B cell (primary cell): ENCODE data around the gene NUDT7. TPM values are rescaled to one million over a fixed set of nuclear protein-coding genes. Genes with fewer than 3 reads are reported as not detected.

Source experiments
- ATAC-seq: fragments of 200-7000 bp; cut with Tn5 transposase; one replicate; pipeline ENCODE4 v1.10.0; 2021; ENCODE audit warnings: low read depth, mild to moderate bottlenecking, moderate number of reproducible peaks, moderate library complexity
- CTCF ChIA-PET: fragments of 350-600 bp; sonication (Branson Sonifier 250); formaldehyde crosslinking; loops from one replicate; lab custom pipeline; 2021; ENCODE audit warnings: antibody characterized with exemption, inconsistent platforms; lab: Charles Lee
- POLR2A ChIA-PET: fragments of 350-600 bp; sonication (Branson Sonifier 250); formaldehyde crosslinking; loops from one replicate; lab custom pipeline; 2021; ENCODE audit warnings: antibody characterized with exemption; lab: Charles Lee
- DNase-seq: peaks from one replicate; pipeline ENCODE4 v3.0.0; 2013
- H2AFZ ChIP-seq: 2 replicates; pipeline ENCODE4 v1.6.1; 2012; ENCODE audit warnings: mild to moderate bottlenecking, low read depth, low read length; ENCODE audit not compliant: insufficient read depth, poor library complexity, severe bottlenecking
- H3K27ac ChIP-seq, 2 donors: 1 replicate in 1 of 2; 2 replicates in 1 of 2; pipeline ENCODE4 v1.5.1; 2012 to 2013; ENCODE audit warnings: low read length in 2 of 2, mild to moderate bottlenecking in 2 of 2, moderate library complexity in 1 of 2
- H3K27me3 ChIP-seq, 4 experiments: fragments of 200-600 bp in 1 of 4; sonication (generic) in 1 of 4; replicated peaks in 1 of 4; 1 replicate in 2 of 4; 2 replicates in 2 of 4; pipeline versions ENCODE4 v1.6.1 to v1.7.0; 2013 to 2016; ENCODE audit warnings: low read length in 3 of 4, mild to moderate bottlenecking in 2 of 4, mixed read lengths in 1 of 4, moderate library complexity in 1 of 4; ENCODE audit not compliant: insufficient read depth in 4 of 4, control insufficient read depth in 3 of 4; ENCODE audit errors: control extremely low read depth in 1 of 4
- H3K36me3 ChIP-seq, 2 experiments: replicated peaks in 1 of 2; 1 replicate in 1 of 2; 2 replicates in 1 of 2; pipeline versions ENCODE4 v1.6.1 to v1.7.1; 2013; ENCODE audit warnings: low read length in 1 of 2; ENCODE audit not compliant: insufficient read depth in 2 of 2, control insufficient read depth in 1 of 2; ENCODE audit errors: control extremely low read depth in 1 of 2, extremely low read depth in 1 of 2
- H3K4me1 ChIP-seq, 2 donors: fragments of 200-600 bp in 1 of 2; sonication (generic) in 1 of 2; 1 replicate in 1 of 2; 2 replicates in 1 of 2; pipeline versions ENCODE4 v1.5.1 to v1.6.1; 2013 to 2017; ENCODE audit warnings: low read length in 2 of 2; ENCODE audit not compliant: control insufficient read depth in 2 of 2, insufficient read depth in 2 of 2
- H3K4me2 ChIP-seq: replicated peaks from 2 replicates; pipeline ENCODE3; 2012; ENCODE audit warnings: mild to moderate bottlenecking, low read depth, low read length; ENCODE audit not compliant: poor library complexity, severe bottlenecking
- H3K4me3 ChIP-seq, 5 experiments: fragments of 200-600 bp in 1 of 5; sonication (generic) in 1 of 5; 1 replicate in 3 of 5; 2 replicates in 2 of 5; pipeline versions ENCODE4 v1.5.1 to v1.7.0; 2011 to 2016; ENCODE audit warnings: low read length in 4 of 5, mild to moderate bottlenecking in 4 of 5, low read depth in 2 of 5, control low read depth in 1 of 5, moderate library complexity in 1 of 5; ENCODE audit not compliant: insufficient read depth in 1 of 5; ENCODE audit errors: control extremely low read depth in 1 of 5, extremely low read depth in 1 of 5
- H3K79me2 ChIP-seq: fragments of 200-600 bp; sonication (generic); one replicate; pipeline ENCODE4 v1.6.0; 2016; ENCODE audit warnings: low read length; ENCODE audit not compliant: control insufficient read depth, insufficient read depth
- H3K9ac ChIP-seq: fragments of 200-600 bp; sonication (generic); 2 replicates; pipeline ENCODE4 v1.6.1; 2017; ENCODE audit warnings: mild to moderate bottlenecking, low read length, moderate library complexity
- H3K9me3 ChIP-seq, 3 donors: one replicate each; pipeline versions ENCODE4 v1.6.1 to v1.7.1; 2013; ENCODE audit warnings: low read length in 2 of 3; ENCODE audit not compliant: control insufficient read depth in 2 of 3, insufficient read depth in 1 of 3; ENCODE audit errors: control extremely low read depth in 1 of 3
- H4K20me1 ChIP-seq: 2 replicates; pipeline ENCODE4 v1.6.0; 2012; ENCODE audit warnings: mild to moderate bottlenecking, low read length; ENCODE audit not compliant: insufficient read depth, control insufficient read depth, poor library complexity, severe bottlenecking
- H3K27ac Mint-ChIP-seq: one replicate; pipeline ENCODE4 v1.8.0; 2021; ENCODE audit warnings: mixed read lengths
- H3K27me3 Mint-ChIP-seq: one replicate; pipeline ENCODE4 v1.8.0; 2021; ENCODE audit warnings: mixed read lengths
- H3K4me1 Mint-ChIP-seq: one replicate; pipeline ENCODE4 v1.8.0; 2021; ENCODE audit warnings: mixed read lengths
- H3K4me3 Mint-ChIP-seq: one replicate; pipeline ENCODE4 v1.8.0; 2021; ENCODE audit warnings: mixed read lengths
- H3K9me3 Mint-ChIP-seq: one replicate; pipeline ENCODE4 v1.8.0; 2022; ENCODE audit warnings: mixed read lengths; ENCODE audit not compliant: insufficient read depth
- EZH2 ChIP-seq: IDR thresholded peaks from 2 replicates; pipeline ENCODE4 v1.6.1; 2012; ENCODE audit warnings: borderline replicate concordance, low read depth, mild to moderate bottlenecking, moderate library complexity, low read length; ENCODE audit not compliant: insufficient read depth, poor library complexity, severe bottlenecking
- WGBS: methylation state at CpG from one replicate; pipeline ENCODE4 v1.1.5; 2013; ENCODE audit warnings: missing lambda C conversion rate; ENCODE audit not compliant: insufficient coverage; 5-methylcytosine and 5-hydroxymethylcytosine counted together
- intact Hi-C: fragments of 100-400 bp; cut with micrococcal nuclease; formaldehyde crosslinking; loops from one replicate; pipeline ENCODE4 v1.10.0; 2022
- polyA plus RNA-seq: library from polyadenylated mRNA; depleted of rRNA; stranded (reverse); fragments of >200 nt; gene quantifications from 2 replicates; pipeline ENCODE4 v1.2.3, GENCODE V29; 2012
- total RNA-seq, 2 donors: library from RNA; stranded (reverse); fragments of 120-200 nt in 1 of 2; gene quantifications; 1 replicate in 1 of 2; 2 replicates in 1 of 2; pipeline versions ENCODE4 v1.2.3 to v1.2.4, GENCODE V29; 2013 to 2022
- TF ChIP-seq, protein P1 (sequence below): fragments of 200-600 bp; IDR thresholded peaks from one replicate; pipeline ENCODE4 v1.8.0; 2022; ENCODE audit warnings: antibody characterized with exemption, mild to moderate bottlenecking

The NUDT7 gene
- total and polyA plus RNA-seq, 2 donors (not counting 1 experiment from before 2014, with no cell fraction given): 4.8 to 8.4 TPM

DNA sequence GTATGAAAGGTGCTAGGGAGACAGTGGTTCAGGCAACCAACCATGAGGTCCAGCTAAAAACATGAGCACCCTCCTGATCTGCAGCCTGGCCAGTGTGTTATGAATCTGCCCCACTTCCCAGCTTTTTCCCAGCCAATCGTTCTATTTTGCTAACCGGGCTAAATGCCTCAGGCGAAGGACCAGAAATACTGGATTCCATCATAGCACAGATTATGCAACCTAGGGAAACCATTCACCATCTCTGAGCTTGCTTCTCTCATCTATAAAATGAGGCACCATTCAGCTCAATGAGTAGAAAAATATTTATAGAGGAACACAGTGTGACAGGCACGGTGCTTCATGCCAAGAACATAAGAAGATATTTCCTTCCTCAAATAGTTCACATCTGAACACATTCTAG is 45.2 kb upstream of the NUDT7 start:
- ChIA-PET CTCF (interaction anchor here (1.0 to 4.8 kb wide), 7 partner anchors 9 to 325 kb away, joined by 3 to 65 read pairs (median 6); partner anchors contain the start of gene NUDT7), POLR2A (no interaction called here)
- TF ChIP-seq, protein P1, sequence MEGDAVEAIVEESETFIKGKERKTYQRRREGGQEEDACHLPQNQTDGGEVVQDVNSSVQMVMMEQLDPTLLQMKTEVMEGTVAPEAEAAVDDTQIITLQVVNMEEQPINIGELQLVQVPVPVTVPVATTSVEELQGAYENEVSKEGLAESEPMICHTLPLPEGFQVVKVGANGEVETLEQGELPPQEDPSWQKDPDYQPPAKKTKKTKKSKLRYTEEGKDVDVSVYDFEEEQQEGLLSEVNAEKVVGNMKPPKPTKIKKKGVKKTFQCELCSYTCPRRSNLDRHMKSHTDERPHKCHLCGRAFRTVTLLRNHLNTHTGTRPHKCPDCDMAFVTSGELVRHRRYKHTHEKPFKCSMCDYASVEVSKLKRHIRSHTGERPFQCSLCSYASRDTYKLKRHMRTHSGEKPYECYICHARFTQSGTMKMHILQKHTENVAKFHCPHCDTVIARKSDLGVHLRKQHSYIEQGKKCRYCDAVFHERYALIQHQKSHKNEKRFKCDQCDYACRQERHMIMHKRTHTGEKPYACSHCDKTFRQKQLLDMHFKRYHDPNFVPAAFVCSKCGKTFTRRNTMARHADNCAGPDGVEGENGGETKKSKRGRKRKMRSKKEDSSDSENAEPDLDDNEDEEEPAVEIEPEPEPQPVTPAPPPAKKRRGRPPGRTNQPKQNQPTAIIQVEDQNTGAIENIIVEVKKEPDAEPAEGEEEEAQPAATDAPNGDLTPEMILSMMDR: no peak
- no peak for TF ChIP-seq EZH2
- ATAC-seq (no peak), DNase-seq (no peak)
- Histone ChIP-seq H3K27me3 (no peaks in the 10 kb centered on the region), H3K36me3 (no peaks in the 10 kb centered on the region), H3K27ac (no peak overlapping the region), H4K20me1 (no peaks in the 10 kb centered on the region), H3K9me3 (no peaks in the 10 kb centered on the region), H3K9ac (no peak overlapping the region), H3K4me1 (peaks cover 0 to 3% of the 10 kb centered on the region in 2 donors), H3K4me3 (no peak overlapping the region), H2AFZ (no peak overlapping the region), H3K4me2 (no peak overlapping the region), H3K79me2 (no peaks in the 10 kb centered on the region)
- intact Hi-C loops: no loop called here
- no peak overlapping the region for H3K27ac Mint-ChIP-seq
- no peaks in the 10 kb centered on the region for H3K27me3 Mint-ChIP-seq
- no CpG with 5 or more reads among the region's 4 CpGs for WGBS
- no peak overlapping the region for H3K4me3 Mint-ChIP-seq
- H3K4me1 Mint-ChIP-seq: peaks cover 6% of the 10 kb centered on the region
- no peaks in the 10 kb centered on the region for H3K9me3 Mint-ChIP-seq

GRCh38 chr16:77679391-77679790 is 42.9 kb upstream of the NUDT7 start:
- H3K4me1 Mint-ChIP-seq: peaks cover 6% of the 10 kb centered on the region
- no peak for TF ChIP-seq EZH2
- TF ChIP-seq, protein P1: no peak
- Histone ChIP-seq H2AFZ (peak overlapping the region; percentile 30), H3K4me2 (no peak overlapping the region), H3K9me3 (no peaks in the 10 kb centered on the region), H3K27ac (no peak overlapping the region), H3K79me2 (no peaks in the 10 kb centered on the region), H3K9ac (no peak overlapping the region), H3K4me3 (no peak overlapping the region), H3K27me3 (no peaks in the 10 kb centered on the region), H3K36me3 (no peaks in the 10 kb centered on the region), H4K20me1 (no peaks in the 10 kb centered on the region), H3K4me1 (peaks cover 0 to 3% of the 10 kb centered on the region in 2 donors)
- no peak overlapping the region for H3K4me3 Mint-ChIP-seq
- no peak overlapping the region for H3K27ac Mint-ChIP-seq
- ChIA-PET POLR2A (no interaction called here), CTCF (interaction anchor here (1.7 kb wide), 1 partner anchor 292 kb away, joined by 5 read pairs; no protein-coding TSS in a partner anchor)
- intact Hi-C loops: no loop called here
- DNase-seq (no peak), ATAC-seq (no peak)
- no peaks in the 10 kb centered on the region for H3K9me3 Mint-ChIP-seq
- H3K27me3 Mint-ChIP-seq: no peaks in the 10 kb centered on the region
- WGBS: 33% methylated on average over 3 of the region's 3 CpGs
